Measurements from ENCODE around the gene BMERB1. TPM values are rescaled to one million over a fixed set of nuclear protein-coding genes. Genes with fewer than 3 reads are reported as not detected.

Gene BMERB1
- total and polyA plus RNA-seq, 4 donors: 5.6 to 33.3 (median 9.0) TPM

DNA sequence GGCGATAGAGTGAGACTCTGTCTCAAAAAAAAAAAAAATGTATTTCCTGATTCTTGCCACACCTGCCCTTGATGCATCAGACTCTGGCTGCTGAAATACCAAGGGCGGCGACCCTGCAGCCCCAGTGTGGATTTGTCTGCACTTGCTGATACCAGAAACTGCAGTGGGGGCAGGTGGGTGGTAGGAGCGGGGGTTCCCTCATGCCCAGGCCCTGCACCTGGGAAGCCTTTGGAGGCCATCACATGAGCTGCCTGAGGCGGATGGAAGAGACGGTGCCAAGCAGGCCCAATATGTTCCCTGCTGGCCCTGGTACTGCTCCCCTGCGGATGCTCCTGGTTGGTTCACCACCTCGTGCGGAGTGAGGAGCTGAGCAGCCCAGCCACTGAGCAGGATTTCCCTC, 157.9 kb downstream of the BMERB1 start:
- Histone ChIP-seq H3K27me3 (ENCODE audit: control insufficient read depth in 4 of 4, insufficient read depth in 4 of 4, low read length in 3 of 4) (no peaks in the 10 kb centered on the region), H3K27ac (ENCODE audit: low read depth in 1 of 2, low read length in 2 of 2) (peak overlapping the region in 1 of 2 donors; percentile 54), H3K36me3 (ENCODE audit: control insufficient read depth in 4 of 4, insufficient read depth in 3 of 4, low read depth in 1 of 4, low read length in 3 of 4) (peaks cover 0 to 21% (median 16%) of the 10 kb centered on the region in 4 donors), H3K9ac (ENCODE audit: low read depth in 1 of 2, low read length in 2 of 2) (no peak overlapping the region), H3K9me3 (ENCODE audit: control insufficient read depth in 4 of 4, low read length in 3 of 4) (no peaks in the 10 kb centered on the region), H3K4me3 (ENCODE audit: low read depth in 1 of 3, low read length in 3 of 3) (no peak overlapping the region), H3K4me1 (ENCODE audit: control insufficient read depth in 4 of 4, insufficient read depth in 4 of 4, low read length in 3 of 4) (peaks cover 0 to 4% (median under 1%) of the 10 kb centered on the region in 4 donors)
- DNase-seq (ENCODE audit: low spot score): no peak
- no peak for TF ChIP-seq RXRA (IDR thresholded peaks at IDR 0.05)
- TF ChIP-seq, protein P1, sequence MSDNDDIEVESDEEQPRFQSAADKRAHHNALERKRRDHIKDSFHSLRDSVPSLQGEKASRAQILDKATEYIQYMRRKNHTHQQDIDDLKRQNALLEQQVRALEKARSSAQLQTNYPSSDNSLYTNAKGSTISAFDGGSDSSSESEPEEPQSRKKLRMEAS (IDR thresholded peaks at IDR 0.05): no peak
- no peak for TF ChIP-seq ZBTB33 (IDR thresholded peaks at IDR 0.05)
- TF ChIP-seq FOXA1 (IDR thresholded peaks at IDR 0.05): no peak
- TF ChIP-seq, protein P2, sequence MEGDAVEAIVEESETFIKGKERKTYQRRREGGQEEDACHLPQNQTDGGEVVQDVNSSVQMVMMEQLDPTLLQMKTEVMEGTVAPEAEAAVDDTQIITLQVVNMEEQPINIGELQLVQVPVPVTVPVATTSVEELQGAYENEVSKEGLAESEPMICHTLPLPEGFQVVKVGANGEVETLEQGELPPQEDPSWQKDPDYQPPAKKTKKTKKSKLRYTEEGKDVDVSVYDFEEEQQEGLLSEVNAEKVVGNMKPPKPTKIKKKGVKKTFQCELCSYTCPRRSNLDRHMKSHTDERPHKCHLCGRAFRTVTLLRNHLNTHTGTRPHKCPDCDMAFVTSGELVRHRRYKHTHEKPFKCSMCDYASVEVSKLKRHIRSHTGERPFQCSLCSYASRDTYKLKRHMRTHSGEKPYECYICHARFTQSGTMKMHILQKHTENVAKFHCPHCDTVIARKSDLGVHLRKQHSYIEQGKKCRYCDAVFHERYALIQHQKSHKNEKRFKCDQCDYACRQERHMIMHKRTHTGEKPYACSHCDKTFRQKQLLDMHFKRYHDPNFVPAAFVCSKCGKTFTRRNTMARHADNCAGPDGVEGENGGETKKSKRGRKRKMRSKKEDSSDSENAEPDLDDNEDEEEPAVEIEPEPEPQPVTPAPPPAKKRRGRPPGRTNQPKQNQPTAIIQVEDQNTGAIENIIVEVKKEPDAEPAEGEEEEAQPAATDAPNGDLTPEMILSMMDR (IDR thresholded peaks at IDR 0.05; ENCODE audit: low read depth, low read length, missing input control): no peak
- TF ChIP-seq, protein P3, sequence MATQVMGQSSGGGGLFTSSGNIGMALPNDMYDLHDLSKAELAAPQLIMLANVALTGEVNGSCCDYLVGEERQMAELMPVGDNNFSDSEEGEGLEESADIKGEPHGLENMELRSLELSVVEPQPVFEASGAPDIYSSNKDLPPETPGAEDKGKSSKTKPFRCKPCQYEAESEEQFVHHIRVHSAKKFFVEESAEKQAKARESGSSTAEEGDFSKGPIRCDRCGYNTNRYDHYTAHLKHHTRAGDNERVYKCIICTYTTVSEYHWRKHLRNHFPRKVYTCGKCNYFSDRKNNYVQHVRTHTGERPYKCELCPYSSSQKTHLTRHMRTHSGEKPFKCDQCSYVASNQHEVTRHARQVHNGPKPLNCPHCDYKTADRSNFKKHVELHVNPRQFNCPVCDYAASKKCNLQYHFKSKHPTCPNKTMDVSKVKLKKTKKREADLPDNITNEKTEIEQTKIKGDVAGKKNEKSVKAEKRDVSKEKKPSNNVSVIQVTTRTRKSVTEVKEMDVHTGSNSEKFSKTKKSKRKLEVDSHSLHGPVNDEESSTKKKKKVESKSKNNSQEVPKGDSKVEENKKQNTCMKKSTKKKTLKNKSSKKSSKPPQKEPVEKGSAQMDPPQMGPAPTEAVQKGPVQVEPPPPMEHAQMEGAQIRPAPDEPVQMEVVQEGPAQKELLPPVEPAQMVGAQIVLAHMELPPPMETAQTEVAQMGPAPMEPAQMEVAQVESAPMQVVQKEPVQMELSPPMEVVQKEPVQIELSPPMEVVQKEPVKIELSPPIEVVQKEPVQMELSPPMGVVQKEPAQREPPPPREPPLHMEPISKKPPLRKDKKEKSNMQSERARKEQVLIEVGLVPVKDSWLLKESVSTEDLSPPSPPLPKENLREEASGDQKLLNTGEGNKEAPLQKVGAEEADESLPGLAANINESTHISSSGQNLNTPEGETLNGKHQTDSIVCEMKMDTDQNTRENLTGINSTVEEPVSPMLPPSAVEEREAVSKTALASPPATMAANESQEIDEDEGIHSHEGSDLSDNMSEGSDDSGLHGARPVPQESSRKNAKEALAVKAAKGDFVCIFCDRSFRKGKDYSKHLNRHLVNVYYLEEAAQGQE (IDR thresholded peaks at IDR 0.05): no peak
- no peak for TF ChIP-seq EGR1 (IDR thresholded peaks at IDR 0.05; ENCODE audit: low read depth in 2 of 2)
- TF ChIP-seq YY1 (IDR thresholded peaks at IDR 0.05): no peak
- no peak for TF ChIP-seq SP1 (IDR thresholded peaks at IDR 0.05)
- TF ChIP-seq, protein P4, sequence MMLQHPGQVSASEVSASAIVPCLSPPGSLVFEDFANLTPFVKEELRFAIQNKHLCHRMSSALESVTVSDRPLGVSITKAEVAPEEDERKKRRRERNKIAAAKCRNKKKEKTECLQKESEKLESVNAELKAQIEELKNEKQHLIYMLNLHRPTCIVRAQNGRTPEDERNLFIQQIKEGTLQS (IDR thresholded peaks at IDR 0.05): no peak
- no peak for TF ChIP-seq HNF4G (IDR thresholded peaks at IDR 0.05)
- TF ChIP-seq GABPA (IDR thresholded peaks at IDR 0.05 in 1 of 2, conservative IDR thresholded peaks at IDR 0.05 in 1 of 2): no peak
- no peak for TF ChIP-seq HNF4A (conservative IDR thresholded peaks at IDR 0.05)
- WGBS: 89% methylated on average over 9 of the region's 9 CpGs

- 92% methylated on average over 9 of the region's 9 CpGs for WGBS
- H3K9me3 ChIP-seq (ENCODE audit: control insufficient read depth in 4 of 4, low read length in 3 of 4): no peaks in the 10 kb centered on the region
- peaks cover 0 to 4% (median under 1%) of the 10 kb centered on the region in 4 donors for H3K4me1 ChIP-seq (ENCODE audit: control insufficient read depth in 4 of 4, insufficient read depth in 4 of 4, low read length in 3 of 4)
- no peak overlapping the region for H3K4me3 ChIP-seq (ENCODE audit: low read depth in 1 of 3, low read length in 3 of 3)
- H3K27ac ChIP-seq (ENCODE audit: low read depth in 1 of 2, low read length in 2 of 2): no peak overlapping the region
- H3K36me3 ChIP-seq (ENCODE audit: control insufficient read depth in 4 of 4, insufficient read depth in 3 of 4, low read depth in 1 of 4, low read length in 3 of 4): peaks cover 0 to 22% (median 17%) of the 10 kb centered on the region in 4 donors
- DNase-seq (ENCODE audit: low spot score): no peak
- H3K27me3 ChIP-seq (ENCODE audit: control insufficient read depth in 4 of 4, insufficient read depth in 4 of 4, low read length in 3 of 4): no peaks in the 10 kb centered on the region
- H3K9ac ChIP-seq (ENCODE audit: low read depth in 1 of 2, low read length in 2 of 2): no peak overlapping the region
- TF ChIP-seq, protein P2 (IDR thresholded peaks at IDR 0.05; ENCODE audit: low read depth, low read length, missing input control): no peak
- no peak for TF ChIP-seq SP1 (IDR thresholded peaks at IDR 0.05)
- no peak for TF ChIP-seq FOXA2 (IDR thresholded peaks at IDR 0.05)
- no peak for TF ChIP-seq JUND (IDR thresholded peaks at IDR 0.05)
- no peak for TF ChIP-seq TAF1 (conservative IDR thresholded peaks at IDR 0.05)
- TF ChIP-seq, protein P1 (IDR thresholded peaks at IDR 0.05): no peak
- TF ChIP-seq RXRA (IDR thresholded peaks at IDR 0.05): no peak
- TF ChIP-seq, protein P3 (IDR thresholded peaks at IDR 0.05): no peak
Observed at GRCh38 chr16:15593235-15593634, 158.8 kb downstream of the BMERB1 start.
